RWPE2 (cell line): ENCODE data around the gene DAZ4.
"Not testable (repeated sequence)": the region's sequence is repeated elsewhere in the genome, so short reads cannot be mapped to it uniquely, and the experiment has no call there.

ENCODE experiments used
- ATAC-seq: fragments of 200-7000 bp; cut with Tn5 transposase; 3 replicates; pipeline ENCODE4 v1.9.1; 2021; ENCODE audit warnings: low read depth
- DNase-seq: peaks from one replicate; pipeline ENCODE4 v3.0.0-alpha.2; 2020; ENCODE audit warnings: low spot score
- H3K27ac ChIP-seq: fragments of 450-650 bp; 2 replicates; pipeline ENCODE4 v1.5.1; 2017; ENCODE audit warnings: mild to moderate bottlenecking; ENCODE audit not compliant: poor library complexity, severe bottlenecking
- H3K27me3 ChIP-seq: fragments of 250-450 bp; sonication (Bioruptor Pico); 2 replicates; pipeline ENCODE4 v1.5.1; 2021; ENCODE audit warnings: mild to moderate bottlenecking, moderate library complexity; ENCODE audit not compliant: insufficient read depth, poor library complexity, severe bottlenecking
- H3K36me3 ChIP-seq: fragments of 250-450 bp; sonication (Bioruptor Pico); 2 replicates; pipeline ENCODE4 v1.5.1; 2020; ENCODE audit warnings: low read depth, mild to moderate bottlenecking, moderate library complexity
- H3K4me1 ChIP-seq: fragments of 250-450 bp; sonication (Bioruptor Pico); 2 replicates; pipeline ENCODE4 v1.5.1; 2021; ENCODE audit warnings: mild to moderate bottlenecking, moderate library complexity; ENCODE audit not compliant: insufficient read depth, poor library complexity, severe bottlenecking
- H3K4me3 ChIP-seq: fragments of 250-450 bp; sonication (Bioruptor Pico); 2 replicates; pipeline ENCODE4 v1.5.1; 2021; ENCODE audit warnings: mild to moderate bottlenecking, moderate library complexity; ENCODE audit not compliant: severe bottlenecking
- H3K9me3 ChIP-seq: fragments of 250-450 bp; sonication (Bioruptor Pico); 2 replicates; pipeline ENCODE4 v1.5.1; 2021; ENCODE audit warnings: mild to moderate bottlenecking, moderate library complexity; ENCODE audit not compliant: severe bottlenecking

DAZ4 gene

GRCh38 chrY:24833619-24834018 is at the start of gene DAZ4:
Gene DAZ4, plus strand, starts transcription at chrY:24833919. Its CDS starts 208 bp downstream, at chrY:24834127.
- not testable (repeated sequence) for ATAC-seq, H3K4me1 ChIP-seq, H3K9me3 ChIP-seq, DNase-seq, H3K27ac ChIP-seq, H3K36me3 ChIP-seq, H3K4me3 ChIP-seq, H3K27me3 ChIP-seq

- not testable (repeated sequence) for ATAC-seq, H3K36me3 ChIP-seq, H3K27ac ChIP-seq, H3K4me3 ChIP-seq, H3K9me3 ChIP-seq, DNase-seq, H3K4me1 ChIP-seq, H3K27me3 ChIP-seq
Observed at GRCh38 chrY:24813293-24813692, 20.4 kb upstream of the DAZ4 start, which contains the start of gene DAZ3. Gene DAZ3, minus strand, starts transcription at chrY:24813393. Its CDS starts 208 bp downstream, at chrY:24813185.

- not testable (repeated sequence) for H3K27me3 ChIP-seq, ATAC-seq, H3K9me3 ChIP-seq, H3K27ac ChIP-seq, H3K4me3 ChIP-seq, DNase-seq, H3K4me1 ChIP-seq, H3K36me3 ChIP-seq
Observed at GRCh38 chrY:24821836-24822235, 11.9 kb upstream of the DAZ4 start.

- H3K4me3 ChIP-seq, ATAC-seq, H3K4me1 ChIP-seq, H3K27me3 ChIP-seq, DNase-seq, H3K36me3 ChIP-seq, H3K9me3 ChIP-seq, H3K27ac ChIP-seq: not testable (repeated sequence)
Observed at GRCh38 chrY:24824184-24824879, 9.4 kb upstream of the DAZ4 start.

- not testable (repeated sequence) for H3K4me1 ChIP-seq, H3K27me3 ChIP-seq, H3K27ac ChIP-seq, H3K4me3 ChIP-seq, ATAC-seq, DNase-seq, H3K36me3 ChIP-seq, H3K9me3 ChIP-seq
Observed at GRCh38 chrY:24825069-24825468, 8.7 kb upstream of the DAZ4 start.
